RPMI8226 (cell line): ENCODE measurements around the gene HS3ST6.
A peak's percentile ranks its signal among the peaks of the same experiment; 100 is the strongest.
"Not testable (repeated sequence)": the region's sequence is repeated elsewhere in the genome, so short reads cannot be mapped to it uniquely, and the experiment has no call there.

Experiments used
- DNase-seq: peaks from one replicate; pipeline ENCODE4 v3.0.0-alpha.2; 2015

HS3ST6 gene

GRCh38 chr16:1906055-1906845 is 12.0 kb downstream of the HS3ST6 start:
- no peak for DNase-seq

- DNase-seq, result no peak
Observed at GRCh38 chr16:1903845-1904840, 14.1 kb downstream of the HS3ST6 start.

GRCh38 chr16:1903220-1903574 is 15.0 kb downstream of the HS3ST6 start:
- no peak for DNase-seq

GRCh38 chr16:1902547-1903219 is 15.5 kb downstream of the HS3ST6 start:
- no peak for DNase-seq

- DNase-seq, result peak; percentile 94
Observed at GRCh38 chr16:1900452-1900774, 17.8 kb downstream of the HS3ST6 start.

GRCh38 chr16:1899641-1900451 is 18.4 kb downstream of the HS3ST6 start:
- DNase-seq, result peak; percentile 85

DNA sequence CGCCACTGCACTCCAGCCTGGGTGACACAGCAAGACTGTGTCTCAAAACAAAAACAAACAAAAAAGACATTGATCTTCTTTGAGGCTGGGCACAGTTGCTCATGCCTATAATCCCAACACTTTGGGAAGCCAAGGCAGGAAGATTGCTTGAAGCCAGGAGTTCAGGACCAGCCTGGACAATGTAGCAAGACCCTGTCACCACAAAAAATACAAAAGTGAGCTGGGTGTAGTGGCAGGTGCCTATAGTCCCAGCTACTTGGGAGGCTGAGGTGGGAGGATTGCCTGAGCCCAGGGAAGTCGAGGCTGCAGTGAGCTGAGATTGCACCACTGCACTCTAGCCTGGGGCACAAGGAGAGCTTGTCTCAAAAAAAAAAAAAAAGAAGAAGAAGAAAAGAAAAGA is 20.5 kb downstream of the HS3ST6 start:
- DNase-seq, result not testable (repeated sequence)

GRCh38 chr16:1895949-1896675 is 22.1 kb downstream of the HS3ST6 start:
- no peak for DNase-seq

DNA sequence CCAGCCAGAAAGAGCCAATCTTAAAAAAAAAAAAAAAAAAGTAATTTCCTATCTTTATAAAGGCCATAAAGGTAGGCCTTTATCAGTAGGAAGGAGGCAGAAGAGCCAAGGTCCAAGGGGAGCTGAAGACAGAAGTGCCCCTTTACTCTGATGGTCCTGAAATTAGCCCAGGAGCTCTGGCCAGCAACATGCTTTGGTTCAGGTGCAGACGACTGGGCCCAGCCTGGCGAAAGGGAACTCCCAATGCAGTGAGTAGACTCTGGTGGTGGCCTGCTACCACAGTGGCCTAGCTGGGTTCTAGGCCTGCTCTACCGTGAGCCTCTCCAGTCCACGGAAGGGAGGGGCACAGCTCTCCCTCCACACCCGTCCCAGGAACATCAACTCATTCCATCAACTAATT is 23.1 kb downstream of the HS3ST6 start:
- no peak for DNase-seq

DNA sequence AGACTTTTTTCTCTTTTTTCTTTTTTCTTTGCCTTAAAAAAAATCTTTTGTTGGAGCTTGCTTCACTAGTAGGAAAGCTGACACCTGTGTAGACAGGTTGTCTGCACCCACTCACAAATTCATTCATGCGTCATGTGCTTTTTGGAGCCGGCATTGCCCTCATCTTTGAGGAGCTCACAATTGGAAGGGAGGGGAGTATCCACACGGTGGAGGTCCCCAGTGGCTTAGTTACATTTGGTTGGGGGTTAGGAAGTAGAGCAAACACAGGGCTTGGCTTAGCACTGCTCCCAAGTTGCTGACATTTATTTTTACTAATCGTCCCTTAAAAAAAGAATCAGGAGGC is 27.5 kb downstream of the HS3ST6 start:
- DNase-seq, result no peak

- no peak for DNase-seq
Observed at GRCh38 chr16:1890024-1890707, 28.0 kb downstream of the HS3ST6 start.

GRCh38 chr16:1887711-1888354 is 30.4 kb downstream of the HS3ST6 start:
- DNase-seq, result no peak

DNA sequence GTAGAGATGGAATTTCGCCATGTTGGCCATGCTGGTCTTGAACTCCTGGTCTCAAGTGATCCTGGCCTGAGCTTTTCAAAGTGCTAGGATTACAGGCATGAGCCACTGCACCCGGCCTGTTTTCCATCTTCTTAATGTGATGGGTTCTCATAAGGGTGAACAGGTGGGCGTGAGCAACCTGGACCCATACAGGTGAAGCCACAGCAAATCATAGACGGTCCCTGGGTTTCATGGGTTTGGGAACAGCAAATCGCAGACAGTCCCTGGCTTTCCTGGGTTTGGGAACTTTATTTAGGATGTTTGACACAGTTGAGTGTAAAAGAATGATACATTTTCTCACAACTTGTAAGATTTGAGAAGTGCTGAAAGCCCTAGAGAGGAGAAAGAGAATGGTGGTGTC is 33.3 kb downstream of the HS3ST6 start:
- DNase-seq, result no peak

- DNase-seq, result peak; percentile 39
Observed at GRCh38 chr16:1884155-1884760, 34.0 kb downstream of the HS3ST6 start.

DNA sequence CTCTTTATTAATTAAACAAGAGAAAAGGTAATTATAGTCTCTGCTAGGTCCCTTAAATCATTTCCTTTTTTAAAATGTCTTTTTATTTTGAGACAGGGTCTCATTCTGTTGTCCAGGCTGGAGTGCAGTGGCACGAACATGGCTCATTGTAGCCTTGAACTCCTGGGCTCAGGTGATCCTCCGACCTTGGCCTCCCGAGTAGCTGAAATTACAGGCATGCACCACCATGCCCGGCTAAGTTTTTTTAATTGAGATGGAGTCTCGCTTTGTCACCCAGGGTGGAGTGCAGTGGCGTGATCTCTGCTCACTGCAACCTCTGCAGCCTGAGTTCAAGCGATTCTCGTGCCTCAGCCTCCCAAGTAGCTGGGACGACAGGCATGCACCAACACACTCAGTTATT is 37.0 kb downstream of the HS3ST6 start:
- not testable (repeated sequence) for DNase-seq

GRCh38 chr16:1879477-1879876 is 38.7 kb downstream of the HS3ST6 start:
- DNase-seq, result no peak

- DNase-seq, result no peak
Observed at GRCh38 chr16:1878256-1878655, 40.0 kb downstream of the HS3ST6 start.

GRCh38 chr16:1877804-1878203 is 40.4 kb downstream of the HS3ST6 start:
- DNase-seq, result no peak

GRCh38 chr16:1877089-1877488 is 41.1 kb downstream of the HS3ST6 start:
- no peak for DNase-seq

DNA sequence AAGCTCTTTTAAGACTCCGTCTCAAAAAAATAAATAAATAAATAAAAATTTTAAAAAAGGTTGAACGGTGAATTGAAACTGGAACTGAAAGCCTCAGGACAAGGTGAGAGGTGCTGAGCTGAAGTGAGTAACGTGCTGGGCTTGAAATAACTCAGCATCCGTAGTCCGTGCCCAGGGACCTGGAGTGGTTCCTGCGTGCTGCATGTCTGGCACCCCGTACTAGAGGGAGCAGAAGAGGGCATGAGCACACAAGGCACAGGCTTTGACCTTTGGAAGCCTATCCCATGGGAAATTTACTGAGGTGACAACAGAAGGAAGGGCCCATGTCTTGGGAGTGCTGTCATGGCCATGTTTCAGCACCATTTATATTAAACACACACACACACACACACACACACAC is 41.7 kb downstream of the HS3ST6 start:
- peak; percentile 87 for DNase-seq
